Measurements from ENCODE around the gene KRT16.

DNA sequence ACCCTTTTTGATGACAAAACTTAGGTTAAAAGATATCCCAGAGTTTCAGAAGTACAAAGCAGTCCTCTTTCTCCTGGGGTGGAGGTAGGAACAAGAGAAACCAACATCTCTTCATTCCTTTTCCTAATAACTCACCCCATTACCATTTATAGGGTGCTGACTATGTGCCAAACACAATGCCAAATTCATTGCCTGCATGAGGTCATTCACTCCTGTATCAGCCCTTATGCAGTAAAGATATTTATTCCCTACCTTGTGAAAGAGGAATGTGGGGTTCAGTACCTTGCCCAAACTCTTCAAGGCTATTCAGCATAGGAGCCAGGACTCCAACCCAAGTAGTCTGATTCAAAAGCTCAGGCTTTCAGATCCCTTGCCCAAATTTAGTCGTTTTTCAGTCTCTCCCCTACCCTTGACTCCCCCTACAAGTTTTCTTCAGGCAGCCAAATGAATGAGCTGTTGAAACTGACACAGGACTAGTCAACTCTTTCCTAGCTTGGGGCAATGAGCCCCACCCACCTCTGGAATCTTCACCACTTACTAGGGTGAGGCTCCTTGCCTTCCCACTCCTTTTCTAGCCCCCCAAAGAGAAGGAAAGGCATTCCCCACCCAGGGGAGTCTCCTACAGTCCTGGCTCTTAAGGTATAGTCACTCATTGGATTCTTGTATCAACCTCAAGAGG lies 31.7 kb downstream of the KRT16 start:
- TF ChIP-seq, protein P1, sequence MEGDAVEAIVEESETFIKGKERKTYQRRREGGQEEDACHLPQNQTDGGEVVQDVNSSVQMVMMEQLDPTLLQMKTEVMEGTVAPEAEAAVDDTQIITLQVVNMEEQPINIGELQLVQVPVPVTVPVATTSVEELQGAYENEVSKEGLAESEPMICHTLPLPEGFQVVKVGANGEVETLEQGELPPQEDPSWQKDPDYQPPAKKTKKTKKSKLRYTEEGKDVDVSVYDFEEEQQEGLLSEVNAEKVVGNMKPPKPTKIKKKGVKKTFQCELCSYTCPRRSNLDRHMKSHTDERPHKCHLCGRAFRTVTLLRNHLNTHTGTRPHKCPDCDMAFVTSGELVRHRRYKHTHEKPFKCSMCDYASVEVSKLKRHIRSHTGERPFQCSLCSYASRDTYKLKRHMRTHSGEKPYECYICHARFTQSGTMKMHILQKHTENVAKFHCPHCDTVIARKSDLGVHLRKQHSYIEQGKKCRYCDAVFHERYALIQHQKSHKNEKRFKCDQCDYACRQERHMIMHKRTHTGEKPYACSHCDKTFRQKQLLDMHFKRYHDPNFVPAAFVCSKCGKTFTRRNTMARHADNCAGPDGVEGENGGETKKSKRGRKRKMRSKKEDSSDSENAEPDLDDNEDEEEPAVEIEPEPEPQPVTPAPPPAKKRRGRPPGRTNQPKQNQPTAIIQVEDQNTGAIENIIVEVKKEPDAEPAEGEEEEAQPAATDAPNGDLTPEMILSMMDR (IDR thresholded peaks at IDR 0.05), result no peak
- TF ChIP-seq EZH2 (IDR thresholded peaks at IDR 0.05), result no peak
